ENCODE data around the gene USB1.

DNA sequence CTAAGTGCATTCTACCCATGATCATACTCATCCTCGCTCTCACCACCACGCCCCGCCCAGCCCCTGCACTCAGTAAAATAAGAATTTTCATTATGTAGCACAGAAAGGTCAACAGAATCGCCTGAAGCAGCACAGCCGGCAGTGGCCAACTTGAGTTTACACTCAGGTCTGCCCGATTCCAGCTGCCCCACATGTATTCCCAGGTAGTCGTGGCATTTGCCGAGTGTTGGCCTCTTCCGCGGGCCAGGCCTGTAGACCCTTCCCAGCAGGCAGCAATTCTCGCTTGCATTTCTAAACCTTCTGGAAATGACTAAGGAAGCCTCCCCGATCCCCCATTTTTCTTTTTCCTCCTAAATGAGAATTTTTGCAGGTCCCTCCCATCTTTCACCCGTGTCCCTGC lies 30.9 kb upstream of the USB1 start:
- TF ChIP-seq, protein P1, sequence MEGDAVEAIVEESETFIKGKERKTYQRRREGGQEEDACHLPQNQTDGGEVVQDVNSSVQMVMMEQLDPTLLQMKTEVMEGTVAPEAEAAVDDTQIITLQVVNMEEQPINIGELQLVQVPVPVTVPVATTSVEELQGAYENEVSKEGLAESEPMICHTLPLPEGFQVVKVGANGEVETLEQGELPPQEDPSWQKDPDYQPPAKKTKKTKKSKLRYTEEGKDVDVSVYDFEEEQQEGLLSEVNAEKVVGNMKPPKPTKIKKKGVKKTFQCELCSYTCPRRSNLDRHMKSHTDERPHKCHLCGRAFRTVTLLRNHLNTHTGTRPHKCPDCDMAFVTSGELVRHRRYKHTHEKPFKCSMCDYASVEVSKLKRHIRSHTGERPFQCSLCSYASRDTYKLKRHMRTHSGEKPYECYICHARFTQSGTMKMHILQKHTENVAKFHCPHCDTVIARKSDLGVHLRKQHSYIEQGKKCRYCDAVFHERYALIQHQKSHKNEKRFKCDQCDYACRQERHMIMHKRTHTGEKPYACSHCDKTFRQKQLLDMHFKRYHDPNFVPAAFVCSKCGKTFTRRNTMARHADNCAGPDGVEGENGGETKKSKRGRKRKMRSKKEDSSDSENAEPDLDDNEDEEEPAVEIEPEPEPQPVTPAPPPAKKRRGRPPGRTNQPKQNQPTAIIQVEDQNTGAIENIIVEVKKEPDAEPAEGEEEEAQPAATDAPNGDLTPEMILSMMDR (IDR thresholded peaks at IDR 0.05) = no peak
- no peak for TF ChIP-seq POLR2A (IDR thresholded peaks at IDR 0.05)

All from thyroid gland (tissue), 4 donors.